A673 (cell line): ENCODE data around the gene BTBD16. TPM values are rescaled to one million over a fixed set of nuclear protein-coding genes. Genes with fewer than 3 reads are reported as not detected.

ENCODE experiments used
- BruUV-seq: library from RNA; stranded (reverse); fragments of 400-500 nt; replicated peaks from 2 replicates; lab custom pipeline; 2021; lab: Mats Ljungman, UMichigan
- CTCF ChIA-PET: fragments of 300-600 bp; sonication (Branson Sonifier 250); formaldehyde crosslinking; loops from one replicate; lab custom pipeline; 2022; ENCODE audit warnings: antibody characterized with exemption; lab: Charles Lee
- POLR2A ChIA-PET: fragments of 300-600 bp; sonication (Branson Sonifier 250); formaldehyde crosslinking; loops from one replicate; lab custom pipeline; 2022; ENCODE audit warnings: antibody characterized with exemption; ENCODE audit not compliant: low non-redundant PET; lab: Charles Lee
- DNase-seq: peaks from one replicate; pipeline ENCODE4 v3.0.0-alpha.2; 2015; ENCODE audit warnings: low spot score
- H3K27ac ChIP-seq: fragments of 200-600 bp; sonication (generic); 2 replicates; pipeline ENCODE4 v1.5.1; 2016; ENCODE audit warnings: mixed run types, low read depth, mild to moderate bottlenecking, mixed read lengths, antibody characterized with exemption, low read length; ENCODE audit not compliant: poor library complexity, severe bottlenecking
- H3K27me3 ChIP-seq: fragments of 200-600 bp; sonication (generic); replicated peaks from 2 replicates; pipeline ENCODE4 v1.6.1; 2017; ENCODE audit warnings: mixed run types, low read depth, mild to moderate bottlenecking, mixed read lengths, antibody characterized with exemption, low read length; ENCODE audit not compliant: insufficient read depth, poor library complexity
- H3K36me3 ChIP-seq: fragments of 200-600 bp; sonication (generic); 2 replicates; pipeline ENCODE4 v1.6.1; 2016; ENCODE audit warnings: mixed run types, mild to moderate bottlenecking, mixed read lengths, antibody characterized with exemption, low read length; ENCODE audit not compliant: insufficient read depth, poor library complexity, severe bottlenecking
- H3K4me1 ChIP-seq: fragments of 200-600 bp; sonication (generic); 2 replicates; pipeline ENCODE4 v1.6.1; 2017; ENCODE audit warnings: mixed run types, mild to moderate bottlenecking, mixed read lengths, antibody characterized with exemption, low read length; ENCODE audit not compliant: insufficient read depth, poor library complexity, severe bottlenecking
- H3K4me3 ChIP-seq: fragments of 200-600 bp; sonication (generic); 2 replicates; pipeline ENCODE4 v1.5.1; 2016; ENCODE audit warnings: low read depth, mixed run types, mild to moderate bottlenecking, mixed read lengths, low read length; ENCODE audit not compliant: poor library complexity, severe bottlenecking
- H3K9me3 ChIP-seq: fragments of 200-600 bp; sonication (generic); 2 replicates; pipeline ENCODE4 v1.6.1; 2016; ENCODE audit warnings: mixed run types, low read depth, mild to moderate bottlenecking, mixed read lengths, antibody characterized with exemption, low read length; ENCODE audit not compliant: poor library complexity, severe bottlenecking
- CTCF ChIP-seq: fragments of 300-800, 200-600 bp; sonication (generic); conservative IDR thresholded peaks from 2 replicates; pipeline ENCODE4 v1.5.1; 2017; ENCODE audit warnings: low read depth, mild to moderate bottlenecking, antibody characterized with exemption, low read length, moderate library complexity, mixed read lengths
- EZH2 ChIP-seq: fragments of 200-600 bp; sonication (generic); IDR thresholded peaks from 2 replicates; pipeline ENCODE4 v1.6.1; 2017; ENCODE audit warnings: borderline replicate concordance, low read depth, mild to moderate bottlenecking, mixed read lengths, antibody characterized with exemption, low read length; ENCODE audit not compliant: poor library complexity, severe bottlenecking
- intact Hi-C: fragments of 100-400 bp; cut with micrococcal nuclease; formaldehyde crosslinking; loops from one replicate; pipeline ENCODE4 v1.10.0; 2022; ENCODE audit not compliant: unreplicated experiment
- total RNA-seq: library from RNA; stranded (reverse); gene quantifications from 2 replicates; pipeline ENCODE4 v1.2.3, GENCODE V29; 2021

The BTBD16 gene
- total RNA-seq, 1 experiment from 2014 or later, result not detected

GRCh38 chr10:122342293-122343134 lies 71.4 kb downstream of the BTBD16 start:
- ChIA-PET POLR2A (no interaction called here), CTCF (interaction anchor here (0.7 to 2.3 kb wide), 3 partner anchors 92 to 223 kb away, joined by 3 to 9 read pairs (median 3); no protein-coding TSS in a partner anchor)
- TF ChIP-seq CTCF (peak; percentile 70), EZH2 (no peak)
- no TSS peak for BruUV-seq
- H3K4me1 ChIP-seq, result no peaks in the 10 kb centered on the region
- H3K27me3 ChIP-seq, result no peaks in the 10 kb centered on the region
- peak; percentile 60 for DNase-seq
- no peak overlapping the region for H3K4me3 ChIP-seq
- H3K9me3 ChIP-seq, result no peaks in the 10 kb centered on the region
- H3K36me3 ChIP-seq, result no peaks in the 10 kb centered on the region
- intact Hi-C loops, result loop anchor here (1.0 to 2.0 kb wide), 2 partner anchors 94 to 223 kb away; no protein-coding TSS in a partner anchor
- H3K27ac ChIP-seq, result no peak overlapping the region

GRCh38 chr10:122343135-122343800 lies 72.2 kb downstream of the BTBD16 start:
- no peak for DNase-seq
- no TSS peak for BruUV-seq
- no peak for TF ChIP-seq CTCF
- TF ChIP-seq EZH2, result no peak
- no peaks in the 10 kb centered on the region for H3K9me3 ChIP-seq
- H3K36me3 ChIP-seq, result no peaks in the 10 kb centered on the region
- H3K4me3 ChIP-seq, result no peak overlapping the region
- H3K4me1 ChIP-seq, result no peaks in the 10 kb centered on the region
- CTCF ChIA-PET, result interaction anchor here (0.7 to 2.3 kb wide), 3 partner anchors 91 to 222 kb away, joined by 3 to 9 read pairs (median 3); no protein-coding TSS in a partner anchor
- POLR2A ChIA-PET, result no interaction called here
- H3K27ac ChIP-seq, result no peak overlapping the region
- intact Hi-C loops, result loop anchor here (2.0 kb wide), 1 partner anchor 94 kb away; no protein-coding TSS in a partner anchor
- no peaks in the 10 kb centered on the region for H3K27me3 ChIP-seq

- CTCF ChIA-PET, result interaction anchor here (2.3 kb wide), 1 partner anchor 222 kb away, joined by 9 read pairs; no protein-coding TSS in a partner anchor
These were observed 72.8 kb downstream of the BTBD16 start for GRCh38 chr10:122343936-122344335.

More at GRCh38 chr10:122343936-122344335, 72.8 kb downstream of the BTBD16 start:
- no peak for DNase-seq
- Histone ChIP-seq H3K9me3 (no peaks in the 10 kb centered on the region), H3K36me3 (no peaks in the 10 kb centered on the region), H3K27ac (no peak overlapping the region), H3K27me3 (no peaks in the 10 kb centered on the region), H3K4me3 (no peak overlapping the region), H3K4me1 (no peaks in the 10 kb centered on the region)
- no peak for TF ChIP-seq EZH2
- no peak for TF ChIP-seq CTCF
- POLR2A ChIA-PET, result interaction anchor here (0.6 kb wide), 1 partner anchor 184 kb away, joined by 3 read pairs; no protein-coding TSS in a partner anchor
- no TSS peak for BruUV-seq
- intact Hi-C loops, result loop anchor here (2.0 kb wide), 1 partner anchor 93 kb away; no protein-coding TSS in a partner anchor
